ENCODE data around the gene FGFR3. TPM values are rescaled to one million over a fixed set of nuclear protein-coding genes. Genes with fewer than 3 reads are reported as not detected.

FGFR3 gene
- total RNA-seq, 1 donor from 2014 or later: 32.1 TPM

GRCh38 chr4:1752284-1753041, 40.6 kb upstream of the FGFR3 start:
- no peaks in the 10 kb centered on the region for H3K36me3 ChIP-seq
- H3K27ac ChIP-seq: peak overlapping the region; percentile 14
- no peaks in the 10 kb centered on the region for H3K27me3 ChIP-seq
- H3K9me3 ChIP-seq: no peaks in the 10 kb centered on the region
- peak overlapping the region; percentile 3 for H3K4me3 ChIP-seq
- H3K4me1 ChIP-seq: peaks cover 24% of the 10 kb centered on the region
- intact Hi-C loops (cut with DNase I): no loop called here
- ATAC-seq (peak; percentile 43), DNase-seq (peak; percentile 78)
- TF ChIP-seq, protein P1, sequence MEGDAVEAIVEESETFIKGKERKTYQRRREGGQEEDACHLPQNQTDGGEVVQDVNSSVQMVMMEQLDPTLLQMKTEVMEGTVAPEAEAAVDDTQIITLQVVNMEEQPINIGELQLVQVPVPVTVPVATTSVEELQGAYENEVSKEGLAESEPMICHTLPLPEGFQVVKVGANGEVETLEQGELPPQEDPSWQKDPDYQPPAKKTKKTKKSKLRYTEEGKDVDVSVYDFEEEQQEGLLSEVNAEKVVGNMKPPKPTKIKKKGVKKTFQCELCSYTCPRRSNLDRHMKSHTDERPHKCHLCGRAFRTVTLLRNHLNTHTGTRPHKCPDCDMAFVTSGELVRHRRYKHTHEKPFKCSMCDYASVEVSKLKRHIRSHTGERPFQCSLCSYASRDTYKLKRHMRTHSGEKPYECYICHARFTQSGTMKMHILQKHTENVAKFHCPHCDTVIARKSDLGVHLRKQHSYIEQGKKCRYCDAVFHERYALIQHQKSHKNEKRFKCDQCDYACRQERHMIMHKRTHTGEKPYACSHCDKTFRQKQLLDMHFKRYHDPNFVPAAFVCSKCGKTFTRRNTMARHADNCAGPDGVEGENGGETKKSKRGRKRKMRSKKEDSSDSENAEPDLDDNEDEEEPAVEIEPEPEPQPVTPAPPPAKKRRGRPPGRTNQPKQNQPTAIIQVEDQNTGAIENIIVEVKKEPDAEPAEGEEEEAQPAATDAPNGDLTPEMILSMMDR (IDR thresholded peaks at IDR 0.05): no peak

DNA sequence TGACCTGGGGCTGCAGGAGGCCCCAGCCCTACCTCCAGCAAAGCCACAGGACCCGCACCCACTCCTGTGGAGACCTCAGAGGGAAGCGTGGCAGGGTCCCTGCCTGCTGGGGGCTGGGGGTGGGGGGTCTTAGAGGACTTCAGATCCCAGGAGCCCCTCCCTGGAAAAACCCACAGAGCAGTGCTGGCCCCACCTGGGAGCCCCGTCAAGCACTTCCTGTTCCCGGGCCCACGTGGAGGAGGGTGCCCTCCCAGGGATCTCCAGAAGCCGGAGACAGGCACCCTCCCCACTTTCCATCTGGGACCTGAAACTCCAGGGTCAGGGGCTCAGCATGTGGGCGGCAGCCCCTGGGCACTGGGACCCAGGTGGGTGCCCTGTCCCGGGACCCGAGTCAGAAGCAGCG, 39.8 kb upstream of the FGFR3 start:
- ATAC-seq (no peak), DNase-seq (no peak)
- intact Hi-C loops (cut with DNase I): no loop called here
- Histone ChIP-seq H3K9me3 (no peaks in the 10 kb centered on the region), H3K27me3 (no peaks in the 10 kb centered on the region), H3K4me3 (no peak overlapping the region), H3K36me3 (no peaks in the 10 kb centered on the region), H3K27ac (peak overlapping the region; percentile 14), H3K4me1 (peaks cover 24% of the 10 kb centered on the region)
- TF ChIP-seq, protein P1 (IDR thresholded peaks at IDR 0.05): no peak

GRCh38 chr4:1753697-1754311, 39.3 kb upstream of the FGFR3 start:
- Histone ChIP-seq H3K4me1 (peaks cover 20% of the 10 kb centered on the region), H3K36me3 (no peaks in the 10 kb centered on the region), H3K4me3 (no peak overlapping the region), H3K9me3 (no peaks in the 10 kb centered on the region), H3K27me3 (no peaks in the 10 kb centered on the region), H3K27ac (no peak overlapping the region)
- ATAC-seq (no peak), DNase-seq (no peak)
- intact Hi-C loops (cut with DNase I): no loop called here
- TF ChIP-seq, protein P1 (IDR thresholded peaks at IDR 0.05): no peak

- H3K9me3 ChIP-seq: no peaks in the 10 kb centered on the region
- H3K27ac ChIP-seq: no peak overlapping the region
- TF ChIP-seq, protein P1 (IDR thresholded peaks at IDR 0.05): no peak
- no peaks in the 10 kb centered on the region for H3K36me3 ChIP-seq
- intact Hi-C loops (cut with DNase I): no loop called here
- peaks cover 20% of the 10 kb centered on the region for H3K4me1 ChIP-seq
- DNase-seq: no peak
- H3K27me3 ChIP-seq: no peaks in the 10 kb centered on the region
- no peak for ATAC-seq
- no peak overlapping the region for H3K4me3 ChIP-seq
These were observed 38.8 kb upstream of the FGFR3 start for GRCh38 chr4:1754336-1754735.

GRCh38 chr4:1755297-1755696, 37.8 kb upstream of the FGFR3 start:
- Histone ChIP-seq H3K36me3 (no peaks in the 10 kb centered on the region), H3K9me3 (no peaks in the 10 kb centered on the region), H3K27me3 (no peaks in the 10 kb centered on the region), H3K4me1 (peaks cover 20% of the 10 kb centered on the region), H3K4me3 (no peak overlapping the region), H3K27ac (no peak overlapping the region)
- TF ChIP-seq, protein P1 (IDR thresholded peaks at IDR 0.05): no peak
- ATAC-seq: no peak
- no peak for DNase-seq
- intact Hi-C loops (cut with DNase I): no loop called here

Data from upper lobe of right lung (tissue), 1 donor.